ENCODE data around the gene CCNA1.

Gene CCNA1

GRCh38 chr13:36432106-36432544 lies at the start of gene CCNA1:
CCNA1 (plus strand) TSS chr13:36432495; CDS start chr13:36433057, 562 bp downstream.
- H3K9ac ChIP-seq (ENCODE audit: low read depth, low read length, poor library complexity, severe bottlenecking), result no peak within 1 kb of the TSS
- no peaks in the 10 kb centered on the region for H4K20me1 ChIP-seq (ENCODE audit: insufficient read depth, low read length, poor library complexity, severe bottlenecking)
- H3F3A ChIP-seq (ENCODE audit: low read depth), result no peaks in the 10 kb centered on the region
- H2AFZ ChIP-seq (ENCODE audit: low read length), result no peak within 1 kb of the TSS
- no peaks in the 10 kb centered on the region for H3K27me3 ChIP-seq (ENCODE audit: insufficient read depth, low read length, poor library complexity, severe bottlenecking)
- H3K9me2 ChIP-seq (replicated peaks; ENCODE audit: low read depth, low read length), result no peaks in the 10 kb centered on the region
- H3K79me2 ChIP-seq (ENCODE audit: insufficient read depth, low read length), result no peaks in the 10 kb centered on the region
- no peak for TF ChIP-seq EZH2phosphoT487 (IDR thresholded peaks at IDR 0.05; ENCODE audit: borderline replicate concordance)
- TF ChIP-seq CTCF (conservative IDR thresholded peaks at IDR 0.05; ENCODE audit: low read length), result no peak
- H3K4me3 ChIP-seq (ENCODE audit: low read length, poor library complexity, severe bottlenecking), result no peak within 1 kb of the TSS
- H3K36me3 ChIP-seq (ENCODE audit: insufficient read depth, low read length), result no peaks in the 10 kb centered on the region
- no peaks in the 10 kb centered on the region for H3K4me1 ChIP-seq (ENCODE audit: insufficient read depth, low read length, poor library complexity, severe bottlenecking)
- H3K9me3 ChIP-seq (ENCODE audit: insufficient read depth, low read depth, low read length), result no peaks in the 10 kb centered on the region
- no peak within 1 kb of the TSS for H3K4me2 ChIP-seq (ENCODE audit: low read depth, low read length, poor library complexity, severe bottlenecking)

DNA sequence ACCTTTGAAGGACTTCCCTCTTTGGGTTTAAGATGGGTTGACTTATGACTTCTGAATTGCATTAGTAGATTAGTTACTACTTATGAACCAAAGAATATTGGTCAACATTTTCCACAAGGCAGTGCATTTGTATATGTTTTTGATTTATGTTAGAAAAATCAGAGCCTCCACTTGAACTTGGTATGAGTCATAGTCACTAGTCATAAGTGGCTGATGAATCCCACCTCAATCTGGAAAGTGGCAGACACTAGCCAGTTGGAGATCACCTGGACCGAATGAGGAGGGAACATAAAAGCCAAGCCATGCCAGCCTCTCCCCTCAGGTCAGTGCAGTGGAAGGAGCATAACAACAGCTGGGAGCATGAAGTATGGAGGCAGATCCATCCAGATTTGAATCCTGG lies 46.8 kb upstream of the CCNA1 start:
- Histone ChIP-seq H3K9me3 (ENCODE audit: insufficient read depth, low read depth, low read length) (no peaks in the 10 kb centered on the region), H3K36me3 (ENCODE audit: insufficient read depth, low read length) (no peaks in the 10 kb centered on the region), H3F3A (ENCODE audit: low read depth) (no peaks in the 10 kb centered on the region), H3K79me2 (ENCODE audit: insufficient read depth, low read length) (no peaks in the 10 kb centered on the region), H4K20me1 (ENCODE audit: insufficient read depth, low read length, poor library complexity, severe bottlenecking) (no peaks in the 10 kb centered on the region), H3K27me3 (ENCODE audit: insufficient read depth, low read length, poor library complexity, severe bottlenecking) (no peaks in the 10 kb centered on the region), H3K4me2 (ENCODE audit: low read depth, low read length, poor library complexity, severe bottlenecking) (no peak overlapping the region), H3K9me2 (replicated peaks; ENCODE audit: low read depth, low read length) (no peaks in the 10 kb centered on the region), H2AFZ (ENCODE audit: low read length) (no peak overlapping the region), H3K9ac (ENCODE audit: low read depth, low read length, poor library complexity, severe bottlenecking) (no peak overlapping the region), H3K4me3 (ENCODE audit: low read length, poor library complexity, severe bottlenecking) (no peak overlapping the region), H3K4me1 (ENCODE audit: insufficient read depth, low read length, poor library complexity, severe bottlenecking) (no peaks in the 10 kb centered on the region)
- TF ChIP-seq CTCF (conservative IDR thresholded peaks at IDR 0.05; ENCODE audit: low read length) (no peak), EZH2phosphoT487 (IDR thresholded peaks at IDR 0.05; ENCODE audit: borderline replicate concordance) (no peak)

DNA sequence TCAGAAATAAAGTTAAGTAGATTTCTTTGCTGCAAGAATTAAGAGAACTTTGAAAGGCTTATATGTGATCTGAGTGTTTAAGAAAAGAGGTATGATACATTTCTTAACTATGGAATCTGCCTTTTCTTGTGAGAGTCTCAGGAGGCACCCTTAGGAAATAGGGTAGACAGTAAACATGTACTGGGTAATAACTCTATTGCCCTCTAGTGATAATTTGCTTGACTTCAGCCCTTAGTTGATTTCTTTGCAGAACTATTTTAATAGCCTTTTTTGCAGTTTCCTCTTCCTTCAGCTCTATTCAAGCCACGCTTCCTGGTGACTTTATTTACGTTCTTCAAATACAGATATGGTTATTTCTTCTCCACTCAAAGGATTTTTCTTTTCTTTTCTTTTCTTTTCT lies 37.0 kb upstream of the CCNA1 start:
- Histone ChIP-seq H3K9me3 (ENCODE audit: insufficient read depth, low read depth, low read length) (no peaks in the 10 kb centered on the region), H3K4me2 (ENCODE audit: low read depth, low read length, poor library complexity, severe bottlenecking) (no peak overlapping the region), H2AFZ (ENCODE audit: low read length) (peak overlapping the region; percentile 67), H3F3A (ENCODE audit: low read depth) (no peaks in the 10 kb centered on the region), H3K9ac (ENCODE audit: low read depth, low read length, poor library complexity, severe bottlenecking) (no peak overlapping the region), H3K4me3 (ENCODE audit: low read length, poor library complexity, severe bottlenecking) (no peak overlapping the region), H3K27me3 (ENCODE audit: insufficient read depth, low read length, poor library complexity, severe bottlenecking) (no peaks in the 10 kb centered on the region), H3K4me1 (ENCODE audit: insufficient read depth, low read length, poor library complexity, severe bottlenecking) (no peaks in the 10 kb centered on the region), H3K9me2 (replicated peaks; ENCODE audit: low read depth, low read length) (no peaks in the 10 kb centered on the region), H4K20me1 (ENCODE audit: insufficient read depth, low read length, poor library complexity, severe bottlenecking) (no peaks in the 10 kb centered on the region), H3K36me3 (ENCODE audit: insufficient read depth, low read length) (no peaks in the 10 kb centered on the region), H3K79me2 (ENCODE audit: insufficient read depth, low read length) (no peaks in the 10 kb centered on the region)
- no peak for TF ChIP-seq EZH2phosphoT487 (IDR thresholded peaks at IDR 0.05; ENCODE audit: borderline replicate concordance)
- TF ChIP-seq CTCF (conservative IDR thresholded peaks at IDR 0.05; ENCODE audit: low read length), result peak; percentile 67
